HG03460 (cell line): ENCODE measurements around the gene LPP.

Experiments
- ATAC-seq: cut with Tn5 transposase; IDR thresholded peaks from one replicate; pipeline ENCODE4 v1.9.1; 2021; ENCODE audit not compliant: unreplicated experiment

The LPP gene

GRCh38 chr3:188134856-188135255, 19.1 kb upstream of the LPP start:
- ATAC-seq = no peak

DNA sequence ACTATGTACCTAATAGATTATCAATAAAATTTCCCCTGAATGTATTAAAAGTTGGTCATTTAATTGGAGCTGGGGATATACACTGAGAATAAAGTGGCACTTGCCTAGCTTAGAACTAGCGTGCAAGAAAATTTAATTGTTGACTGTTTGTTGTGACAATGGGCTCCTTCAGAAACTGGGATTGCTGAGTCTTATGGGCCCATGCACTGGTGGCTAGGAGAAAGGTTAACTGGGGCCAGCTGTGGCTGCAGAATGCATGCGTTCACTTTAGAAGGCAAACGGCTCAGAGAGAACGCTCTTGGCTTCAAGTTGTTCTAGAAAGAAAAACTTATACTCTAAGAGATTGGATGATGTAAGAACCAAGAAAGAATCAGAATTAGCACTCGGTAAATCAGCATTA, 18.7 kb upstream of the LPP start:
- no peak for ATAC-seq

GRCh38 chr3:188137051-188137450, 16.9 kb upstream of the LPP start:
- no peak for ATAC-seq

DNA sequence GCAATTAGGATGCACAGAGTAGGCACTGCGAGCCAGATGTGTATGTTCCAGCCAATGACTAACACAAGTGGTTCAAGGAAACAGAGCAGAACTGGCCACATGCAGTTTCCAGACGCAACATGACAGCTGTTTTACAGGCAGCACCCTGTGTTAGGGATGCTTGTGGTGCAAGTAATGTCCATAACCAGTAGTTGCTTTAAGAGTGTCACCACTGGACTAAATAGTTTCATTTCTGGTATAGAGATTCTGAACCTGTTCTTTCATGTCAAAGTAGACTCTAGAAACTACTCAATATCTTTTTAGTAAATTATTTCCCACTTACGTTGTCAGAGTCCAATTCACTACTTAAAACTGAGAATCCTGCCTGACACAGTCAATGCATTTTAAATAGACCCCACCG, 14.5 kb upstream of the LPP start:
- ATAC-seq = no peak

DNA sequence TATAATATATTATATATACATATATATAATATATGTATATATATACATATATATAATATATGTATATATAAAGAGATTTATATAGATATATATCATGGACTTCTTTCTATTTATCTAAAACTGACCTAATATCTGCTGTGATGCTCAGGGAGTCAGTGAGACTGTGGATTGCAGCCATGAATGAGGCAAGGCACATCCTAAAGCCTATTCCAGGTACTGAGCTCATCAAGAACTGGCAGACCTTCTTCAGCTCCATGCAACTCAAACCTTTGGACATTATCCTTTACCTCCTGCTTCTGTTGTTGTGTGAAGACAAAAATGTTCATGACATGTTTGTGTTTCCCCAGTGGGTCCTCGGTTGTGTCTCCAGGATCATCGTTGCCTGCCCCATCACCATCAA, 7.7 kb upstream of the LPP start:
- no peak for ATAC-seq

- ATAC-seq = no peak
These were observed 6.2 kb upstream of the LPP start for GRCh38 chr3:188147782-188148181.

DNA sequence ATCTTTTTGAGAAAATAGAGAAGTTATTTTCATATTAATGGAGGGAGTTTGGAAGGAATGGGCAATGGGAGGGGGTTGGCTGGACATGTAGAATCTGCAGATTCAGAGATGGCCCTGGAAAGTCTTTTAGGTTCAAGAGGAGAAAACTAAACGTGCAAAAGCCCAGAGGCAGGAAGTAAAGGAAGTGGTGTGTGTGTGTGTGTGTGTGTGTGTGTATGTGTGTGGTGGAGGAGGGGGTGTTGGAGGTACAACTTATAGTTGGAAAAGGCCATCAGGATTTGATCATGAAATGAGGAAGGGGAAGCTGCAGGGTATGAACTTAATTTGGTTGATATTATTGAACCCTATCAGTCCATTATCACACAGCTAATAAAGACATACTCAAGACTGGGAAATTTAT, 5.6 kb upstream of the LPP start:
- no peak for ATAC-seq

DNA sequence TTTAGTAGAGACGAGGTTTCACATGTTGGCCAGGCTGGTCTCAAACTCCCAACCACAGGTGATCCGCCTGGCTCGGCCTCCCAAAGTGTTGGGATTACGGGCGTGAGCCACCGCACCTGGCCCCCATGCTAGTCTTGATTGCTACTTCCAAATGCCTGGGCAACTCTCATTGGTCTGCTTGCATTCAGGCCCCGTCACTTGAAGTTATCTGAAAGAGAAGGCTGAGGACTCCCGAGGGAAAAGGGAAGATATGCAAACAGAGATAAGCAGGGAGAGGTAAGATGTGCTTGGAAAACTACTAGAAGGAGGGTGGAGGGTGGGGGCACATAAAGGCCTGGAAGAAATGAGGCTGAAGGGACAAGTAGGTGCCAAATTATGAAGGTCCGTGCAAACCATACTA, 4.4 kb upstream of the LPP start:
- ATAC-seq = no peak

- ATAC-seq = no peak
These were observed 3.0 kb upstream of the LPP start for GRCh38 chr3:188150982-188151381.

DNA sequence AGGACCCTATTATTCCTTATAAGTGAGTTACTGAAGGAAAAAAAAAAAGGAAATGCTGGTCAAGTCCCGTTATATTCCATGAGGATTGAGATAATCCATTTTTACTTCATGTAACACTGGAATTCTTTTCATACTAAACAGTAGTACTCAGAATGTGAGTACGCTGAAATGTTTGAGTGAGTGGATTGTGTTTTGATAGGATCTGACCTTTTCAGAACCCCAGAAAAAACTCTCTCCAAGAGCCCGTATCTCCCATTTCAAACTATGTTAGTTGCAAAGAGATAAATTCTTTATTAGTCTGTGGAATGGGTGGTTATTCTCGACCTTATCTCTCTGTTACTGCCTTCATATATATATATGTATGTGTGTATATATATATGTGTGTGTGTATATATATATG, 2.5 kb upstream of the LPP start:
- ATAC-seq = no peak

- ATAC-seq = no peak
These were observed 1.1 kb upstream of the LPP start for GRCh38 chr3:188152660-188153436.

- no peak for ATAC-seq
These were observed 432 bp upstream of the LPP start for GRCh38 chr3:188153437-188154013.

GRCh38 chr3:188154809-188155574, 1.0 kb downstream of the LPP start:
- no peak for ATAC-seq

DNA sequence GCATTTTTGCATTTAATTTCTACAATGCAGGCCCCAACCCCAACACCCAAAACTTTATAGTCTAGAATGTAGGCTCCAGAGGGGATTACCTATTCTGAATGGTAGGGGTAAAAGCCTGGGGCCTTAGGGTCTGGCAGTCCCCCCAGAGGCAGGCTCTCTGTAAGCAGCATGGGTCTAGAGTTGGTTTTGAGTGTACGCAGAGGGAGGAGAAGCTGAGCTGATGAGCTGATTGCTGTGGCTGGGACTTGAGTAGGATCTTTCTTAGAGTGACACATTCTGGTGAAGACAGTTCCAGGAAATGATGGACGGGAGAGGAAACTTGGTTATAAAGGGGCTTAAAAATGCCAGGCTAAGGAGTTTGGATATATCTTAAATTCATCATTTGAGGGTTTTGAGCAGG, 2.1 kb downstream of the LPP start:
- no peak for ATAC-seq

DNA sequence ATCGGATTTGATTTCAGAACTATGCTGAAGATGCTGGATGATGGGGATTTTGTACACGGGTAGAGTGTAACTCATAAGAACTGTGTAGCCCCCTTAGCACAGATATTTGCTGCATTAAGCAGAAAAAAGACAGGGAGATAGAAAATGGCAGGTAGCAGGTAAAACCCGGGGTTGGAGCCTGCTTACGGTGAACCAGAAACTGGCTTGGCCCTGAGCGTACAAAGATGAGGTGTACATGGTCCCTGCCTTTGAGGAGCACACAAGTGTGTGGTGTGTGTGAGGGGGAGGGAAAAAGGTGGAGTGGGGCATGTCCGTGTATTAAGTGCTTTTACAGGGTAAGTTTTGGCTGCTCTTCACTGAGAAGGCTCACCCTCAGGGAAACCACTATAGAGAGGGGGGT, 3.5 kb downstream of the LPP start:
- ATAC-seq = no peak

- no peak for ATAC-seq
These were observed 4.0 kb downstream of the LPP start for GRCh38 chr3:188157971-188158370.

DNA sequence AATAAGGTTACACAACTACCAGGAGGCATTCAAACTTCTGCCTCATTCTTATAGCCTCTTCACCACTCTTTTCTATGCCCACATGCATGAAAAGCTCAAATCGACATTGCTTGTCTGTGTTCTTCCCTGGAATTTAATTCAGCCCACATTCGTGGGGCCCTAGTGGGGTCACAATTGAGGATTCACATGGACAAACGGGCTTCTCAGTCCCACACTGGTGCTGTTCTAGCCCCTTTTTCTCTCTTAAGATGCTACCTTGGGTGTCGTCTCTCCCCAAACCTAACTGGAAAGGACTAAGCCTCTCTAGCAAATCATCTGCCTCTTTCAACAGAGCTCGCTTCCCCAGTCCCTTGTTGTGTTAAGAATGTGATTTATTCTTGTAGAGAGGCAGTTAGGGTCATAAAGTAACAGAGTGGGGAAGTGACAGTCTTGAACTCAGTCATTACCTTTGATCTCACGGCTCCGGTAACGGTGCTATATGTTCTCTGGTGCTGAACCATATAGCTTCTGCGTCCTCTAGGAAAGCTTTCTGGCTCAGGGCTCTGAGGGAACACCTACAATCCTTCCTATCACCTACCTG, 4.9 kb downstream of the LPP start:
- no peak for ATAC-seq

DNA sequence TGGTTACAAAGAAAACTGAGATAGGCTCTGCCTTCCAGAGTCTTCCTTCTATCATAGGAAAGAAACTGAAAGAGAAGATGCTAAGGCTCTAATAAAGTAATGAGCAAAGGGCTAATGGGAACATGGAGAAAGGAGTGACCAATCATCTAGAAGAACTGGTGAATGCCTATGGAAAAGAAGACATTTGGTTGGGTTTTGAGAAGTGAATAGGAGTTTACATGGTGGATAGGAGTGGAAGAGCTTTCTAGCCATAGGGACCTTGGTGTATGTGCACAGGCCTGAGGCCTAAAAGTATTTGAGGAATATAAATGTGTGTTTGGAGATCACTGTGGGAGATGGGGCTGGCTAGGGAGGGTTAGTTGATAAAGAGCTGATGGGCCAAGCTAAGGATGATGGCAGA, 6.8 kb downstream of the LPP start:
- no peak for ATAC-seq

GRCh38 chr3:188164248-188164687, 10.3 kb downstream of the LPP start:
- no peak for ATAC-seq

DNA sequence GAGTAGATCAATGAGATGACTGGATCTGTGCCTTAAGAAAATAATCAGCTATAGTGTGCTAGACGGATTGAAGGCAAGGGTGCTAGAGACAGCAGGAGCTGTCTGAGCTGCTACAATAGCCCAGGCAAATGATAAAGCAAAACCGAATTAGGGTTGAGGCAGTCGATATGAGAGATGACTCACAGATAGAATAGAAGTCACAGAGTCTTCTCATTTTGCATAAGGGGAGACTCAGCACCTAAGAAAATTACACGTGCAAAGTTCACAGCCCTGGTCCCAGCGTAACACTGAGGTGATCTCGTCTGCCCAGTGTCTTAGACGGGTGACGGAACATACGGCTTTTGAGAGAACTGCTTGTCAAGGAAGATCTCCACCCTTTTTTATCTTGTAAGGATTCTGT, 11.6 kb downstream of the LPP start:
- no peak for ATAC-seq

DNA sequence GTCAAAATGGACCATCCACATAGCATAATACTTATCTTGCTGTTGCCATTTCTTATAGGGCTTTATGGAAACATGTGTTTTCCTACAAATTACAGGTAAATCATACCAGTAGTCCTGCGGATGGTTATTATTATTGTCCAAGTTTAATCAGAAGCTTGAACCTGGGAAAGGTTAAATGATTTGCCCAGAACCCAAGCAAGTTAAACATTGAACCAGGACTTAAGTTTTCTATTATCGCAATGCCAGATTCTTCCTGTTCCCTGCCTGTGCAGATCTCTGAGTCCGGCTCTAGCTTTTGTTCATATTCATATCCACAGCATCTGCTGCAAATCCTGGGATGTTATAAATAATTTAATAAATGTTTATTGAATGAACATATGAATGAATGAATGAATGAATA, 12.5 kb downstream of the LPP start:
- no peak for ATAC-seq

DNA sequence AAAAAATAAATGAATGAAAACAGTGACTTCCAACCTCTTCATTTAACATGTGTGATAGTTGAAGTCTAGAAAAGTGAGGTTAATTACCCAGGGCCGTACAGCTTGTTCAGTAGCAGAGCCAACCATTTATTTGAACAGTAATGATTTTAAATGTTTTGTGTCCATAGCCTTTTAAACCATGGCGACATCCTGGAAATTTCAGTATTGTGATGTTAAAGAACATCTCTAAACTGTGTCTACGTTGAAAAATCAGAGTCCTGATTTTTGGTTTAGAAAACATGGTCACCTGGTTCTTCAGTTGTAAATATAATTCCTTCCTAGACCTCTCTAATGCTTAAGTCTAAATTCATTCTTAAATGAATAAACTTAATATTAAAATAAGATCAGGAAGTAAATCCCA, 14.2 kb downstream of the LPP start:
- ATAC-seq = no peak
